ENCODE measurements around the gene SLC35D1. TPM values are rescaled to one million over a fixed set of nuclear protein-coding genes. Genes with fewer than 3 reads are reported as not detected.
A peak's percentile ranks its signal among the peaks of the same experiment; 100 is the strongest.

Gene SLC35D1
- total and polyA plus RNA-seq, 10 of the 15 experiments (the other 5 are each of a cell fraction or from before 2014, with no cell fraction given): 2.9 to 12.4 (median 8.6) TPM

DNA sequence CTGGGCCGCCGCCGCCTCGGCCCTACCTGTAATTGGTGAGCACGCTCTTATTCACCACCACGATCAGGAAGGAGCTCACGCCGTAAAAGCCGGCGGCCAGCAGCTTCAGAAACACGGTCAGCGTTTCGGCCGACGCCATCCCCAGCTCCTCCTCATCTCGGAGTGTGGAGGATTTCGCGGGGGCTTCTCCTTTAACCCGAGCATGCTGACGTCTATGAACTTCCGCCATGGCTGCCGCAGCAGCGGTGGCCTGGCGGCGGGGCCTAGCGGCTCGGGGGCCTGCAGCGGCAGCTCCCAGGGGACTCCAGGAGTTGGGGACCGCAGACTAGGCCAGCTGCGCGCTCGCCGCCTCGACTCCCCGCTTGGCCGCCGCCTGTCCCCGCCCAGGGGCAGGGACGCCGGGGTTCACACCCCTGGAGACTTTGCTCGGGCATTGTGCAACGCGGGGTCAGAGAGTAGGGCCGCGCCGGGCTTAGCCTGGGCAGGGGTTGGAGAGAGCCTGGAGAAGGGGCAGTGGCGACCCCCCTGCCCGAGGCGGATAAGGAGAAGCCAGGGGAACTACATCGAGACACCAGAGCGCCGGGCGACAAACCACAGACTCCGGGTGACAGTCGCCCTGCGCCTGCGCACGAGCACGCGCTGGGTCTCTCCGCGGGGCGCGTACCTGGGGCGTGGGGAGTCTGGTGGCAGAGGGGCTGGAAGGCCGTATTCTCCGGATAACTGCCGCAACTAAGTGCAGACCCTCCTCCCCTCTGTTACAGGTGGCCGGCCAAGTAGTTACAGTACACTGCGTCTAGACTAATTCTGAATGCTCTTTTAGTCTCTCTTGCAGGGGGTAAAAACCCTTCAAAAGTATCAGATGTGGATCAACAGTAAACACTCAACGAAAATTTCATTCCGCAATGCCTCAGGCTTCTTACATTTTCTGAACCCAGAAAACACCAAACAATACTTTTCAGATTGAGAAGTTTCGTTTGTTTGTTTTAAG is at the start of gene SLC35D1 (continued):
- no peak for TF ChIP-seq E2F8 (IDR thresholded peaks at IDR 0.05; ENCODE audit: low read depth, partially characterized antibody)
- TF ChIP-seq SRF (IDR thresholded peaks at IDR 0.05; ENCODE audit: low read depth in 2 of 2, low read length in 2 of 2): no peak
- peak; percentile 85 for TF ChIP-seq ZNF687 (IDR thresholded peaks at IDR 0.05)
- TF ChIP-seq, protein P1, sequence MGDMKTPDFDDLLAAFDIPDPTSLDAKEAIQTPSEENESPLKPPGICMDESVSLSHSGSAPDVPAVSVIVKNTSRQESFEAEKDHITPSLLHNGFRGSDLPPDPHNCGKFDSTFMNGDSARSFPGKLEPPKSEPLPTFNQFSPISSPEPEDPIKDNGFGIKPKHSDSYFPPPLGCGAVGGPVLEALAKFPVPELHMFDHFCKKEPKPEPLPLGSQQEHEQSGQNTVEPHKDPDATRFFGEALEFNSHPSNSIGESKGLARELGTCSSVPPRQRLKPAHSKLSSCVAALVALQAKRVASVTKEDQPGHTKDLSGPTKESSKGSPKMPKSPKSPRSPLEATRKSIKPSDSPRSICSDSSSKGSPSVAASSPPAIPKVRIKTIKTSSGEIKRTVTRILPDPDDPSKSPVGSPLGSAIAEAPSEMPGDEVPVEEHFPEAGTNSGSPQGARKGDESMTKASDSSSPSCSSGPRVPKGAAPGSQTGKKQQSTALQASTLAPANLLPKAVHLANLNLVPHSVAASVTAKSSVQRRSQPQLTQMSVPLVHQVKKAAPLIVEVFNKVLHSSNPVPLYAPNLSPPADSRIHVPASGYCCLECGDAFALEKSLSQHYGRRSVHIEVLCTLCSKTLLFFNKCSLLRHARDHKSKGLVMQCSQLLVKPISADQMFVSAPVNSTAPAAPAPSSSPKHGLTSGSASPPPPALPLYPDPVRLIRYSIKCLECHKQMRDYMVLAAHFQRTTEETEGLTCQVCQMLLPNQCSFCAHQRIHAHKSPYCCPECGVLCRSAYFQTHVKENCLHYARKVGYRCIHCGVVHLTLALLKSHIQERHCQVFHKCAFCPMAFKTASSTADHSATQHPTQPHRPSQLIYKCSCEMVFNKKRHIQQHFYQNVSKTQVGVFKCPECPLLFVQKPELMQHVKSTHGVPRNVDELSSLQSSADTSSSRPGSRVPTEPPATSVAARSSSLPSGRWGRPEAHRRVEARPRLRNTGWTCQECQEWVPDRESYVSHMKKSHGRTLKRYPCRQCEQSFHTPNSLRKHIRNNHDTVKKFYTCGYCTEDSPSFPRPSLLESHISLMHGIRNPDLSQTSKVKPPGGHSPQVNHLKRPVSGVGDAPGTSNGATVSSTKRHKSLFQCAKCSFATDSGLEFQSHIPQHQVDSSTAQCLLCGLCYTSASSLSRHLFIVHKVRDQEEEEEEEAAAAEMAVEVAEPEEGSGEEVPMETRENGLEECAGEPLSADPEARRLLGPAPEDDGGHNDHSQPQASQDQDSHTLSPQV (IDR thresholded peaks at IDR 0.05): no peak
- no peak for TF ChIP-seq BRCA1 (IDR thresholded peaks at IDR 0.05; ENCODE audit: low read depth, low read length)
- no peak for TF ChIP-seq FOXK2 (IDR thresholded peaks at IDR 0.05)
- 0 out of 2 replicates have a peak, but pooled peaks have one; percentile 50 for TF ChIP-seq SIN3A (IDR thresholded peaks at IDR 0.05; ENCODE audit: low read depth, low read length)
- TF ChIP-seq KLF5 (IDR thresholded peaks at IDR 0.05; ENCODE audit: partially characterized antibody): no peak
- TF ChIP-seq MYC (IDR thresholded peaks at IDR 0.05; ENCODE audit: insufficient read depth, insufficient read length, insufficient replicate concordance, low read length, severe bottlenecking): no peak
- TF ChIP-seq PML (IDR thresholded peaks at IDR 0.05; ENCODE audit: low read length): 0 out of 2 replicates have a peak, but pooled peaks have one; percentile 11
- TF ChIP-seq, protein P2, sequence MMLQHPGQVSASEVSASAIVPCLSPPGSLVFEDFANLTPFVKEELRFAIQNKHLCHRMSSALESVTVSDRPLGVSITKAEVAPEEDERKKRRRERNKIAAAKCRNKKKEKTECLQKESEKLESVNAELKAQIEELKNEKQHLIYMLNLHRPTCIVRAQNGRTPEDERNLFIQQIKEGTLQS (IDR thresholded peaks at IDR 0.05; ENCODE audit: borderline replicate concordance, extremely low read depth, low read depth, low read length): no peak
- TF ChIP-seq HDAC6 (IDR thresholded peaks at IDR 0.05; ENCODE audit: unreplicated experiment): no peak
- TF ChIP-seq MTA3 (IDR thresholded peaks at IDR 0.05; ENCODE audit: borderline replicate concordance, low read length): no peak
